GM12878 (cell line): ENCODE measurements around the gene CYYR1. TPM values are rescaled to one million over a fixed set of nuclear protein-coding genes. Genes with fewer than 3 reads are reported as not detected.

ENCODE experiments used
- ATAC-seq: fragments of 200-7000 bp; cut with Tn5 transposase; 3 replicates; pipeline ENCODE4 v1.9.1; 2020; ENCODE audit warnings: mild to moderate bottlenecking, moderate library complexity
- BruUV-seq: library from RNA; stranded (reverse); fragments of 400-500 nt; replicated peaks from 2 replicates; lab custom pipeline; 2021; lab: Mats Ljungman, UMichigan
- CTCF ChIA-PET: fragments of 300-600 bp; sonication (Branson Sonifier 250); formaldehyde crosslinking; extraction: SDS; loops from one replicate; lab custom pipeline; 2021; ENCODE audit warnings: inconsistent platforms; lab: Yijun Ruan, JAX
- POLR2A ChIA-PET: fragments of 350-600 bp; formaldehyde crosslinking; extraction: SDS; loops from one replicate; lab custom pipeline; 2021; ENCODE audit warnings: inconsistent platforms; lab: Charles Lee
- RAD21 ChIA-PET: fragments of 300-600 bp; sonication (Branson Sonifier 250); formaldehyde crosslinking; loops from one replicate; lab custom pipeline; 2023; ENCODE audit warnings: antibody characterized with exemption; ENCODE audit not compliant: unreplicated experiment; lab: Charles Lee
- SMC1A ChIA-PET: fragments of 300-600 bp; sonication (Branson Sonifier 250); formaldehyde crosslinking; loops from one replicate; lab custom pipeline; 2023; ENCODE audit not compliant: unreplicated experiment, uncharacterized antibody; lab: Charles Lee
- DNase-seq: peaks from one replicate; pipeline ENCODE4 v3.0.0-alpha.2; 2011; ENCODE audit warnings: low read depth, low spot score
- FAIRE-seq: peaks from 3 replicates; lab custom pipeline; 2011; peaks lifted over from hg19 to GRCh38; lab: Jason Lieb, UNC
- H2AFZ ChIP-seq: 2 replicates; pipeline ENCODE4 v1.6.0; 2011; ENCODE audit warnings: low read depth, low read length, control low read depth; ENCODE audit not compliant: control insufficient read depth
- H3K27ac ChIP-seq: 2 replicates; pipeline ENCODE4 v1.5.1; 2011; ENCODE audit warnings: control low read depth; ENCODE audit not compliant: control insufficient read depth, insufficient read depth
- H3K27me3 ChIP-seq, 2 experiments: replicated peaks in 1 of 2; 2 replicates each; pipeline versions ENCODE4 v1.6.0 to v1.6.1; 2011; ENCODE audit warnings: low read length in 1 of 2; ENCODE audit not compliant: control insufficient read depth in 2 of 2, insufficient read depth in 2 of 2
- H3K36me3 ChIP-seq, 2 experiments: 2 replicates each; pipeline ENCODE4 v1.5.1; 2011; ENCODE audit warnings: low read length in 1 of 2; ENCODE audit not compliant: control insufficient read depth in 2 of 2, insufficient read depth in 2 of 2
- H3K4me1 ChIP-seq: 2 replicates; pipeline ENCODE4 v1.6.1; 2011; ENCODE audit warnings: mild to moderate bottlenecking, low read length, moderate library complexity, mixed read lengths; ENCODE audit not compliant: control insufficient read depth, insufficient read depth
- H3K4me2 ChIP-seq: 2 replicates; pipeline ENCODE4 v1.6.0; 2011; ENCODE audit warnings: control low read depth; ENCODE audit not compliant: control insufficient read depth, insufficient read depth
- H3K4me3 ChIP-seq: fragments of 200-600 bp; sonication (generic); 2 replicates; pipeline ENCODE4 v1.5.1; 2016
- H3K79me2 ChIP-seq: 2 replicates; pipeline ENCODE4 v1.6.0; 2011; ENCODE audit warnings: low read length; ENCODE audit not compliant: control insufficient read depth, insufficient read depth
- H3K9ac ChIP-seq: 2 replicates; pipeline ENCODE4 v1.8.0; 2011; ENCODE audit warnings: low read length, control low read depth, mixed read lengths; ENCODE audit not compliant: control insufficient read depth, insufficient read depth
- H3K9me3 ChIP-seq: replicated peaks from 3 replicates; pipeline ENCODE4 v1.5.1; 2011; ENCODE audit warnings: mild to moderate bottlenecking, low read length; ENCODE audit not compliant: control insufficient read depth, insufficient read depth
- H4K20me1 ChIP-seq: 2 replicates; pipeline ENCODE4 v1.6.0; 2011; ENCODE audit not compliant: control insufficient read depth, insufficient read depth
- CEBPB ChIP-seq, 2 experiments: fragments of 150-350 bp in 1 of 2; IDR thresholded peaks; 2 replicates each; pipeline ENCODE4 v1.6.1; 2012 to 2014; ENCODE audit warnings: low read depth in 2 of 2, low read length in 2 of 2, borderline replicate concordance in 1 of 2, inconsistent platforms in 1 of 2
- FOXK2 ChIP-seq: fragments of 450-650 bp; IDR thresholded peaks from 2 replicates; pipeline ENCODE4 v1.6.1; 2017; ENCODE audit warnings: mild to moderate bottlenecking, moderate library complexity
- RCOR1 ChIP-seq: conservative IDR thresholded peaks from 2 replicates; pipeline ENCODE4 v1.6.1; 2012; ENCODE audit warnings: low read depth, low read length, improper control_type of control experiment
- RELA ChIP-seq: fragments of 450-650 bp; IDR thresholded peaks from 2 replicates; pipeline ENCODE4 v1.8.0; 2014; ENCODE audit warnings: borderline replicate concordance; ENCODE audit not compliant: partially characterized antibody
- WGBS: methylation state at CpG from one replicate; pipeline ENCODE4 v1.1.6; 2016; ENCODE audit warnings: low lambda C conversion rate; ENCODE audit not compliant: insufficient replicate concordance, insufficient coverage; ENCODE audit errors: missing lambda C conversion rate; 5-methylcytosine and 5-hydroxymethylcytosine counted together
- in situ Hi-C: fragments of 300-500 bp; cut with MboI; formaldehyde crosslinking; loops from 9 replicates; pipeline ENCODE4 v1.14.3; 2018; ENCODE audit warnings: mixed read lengths
- intact Hi-C: fragments of 100-400 bp; cut with micrococcal nuclease; formaldehyde crosslinking; loops from one replicate; pipeline ENCODE4 v1.14.2; 2022; ENCODE audit not compliant: unreplicated experiment
- polyA plus RNA-seq, 11 experiments: library from polyadenylated mRNA; depleted of rRNA in 4 of 11; unstranded in 6 of 11; stranded (reverse) in 5 of 11; fragments of >200 nt; fragmentation: Nextera tagmentation in 4 of 11; fragmentation: Illumina TruSeq in 1 of 11; extraction: Ambion mirVana in 4 of 11; extraction: Trizol in 1 of 11; gene quantifications; 1 replicate in 1 of 11; 2 replicates in 10 of 11; pipeline versions ENCODE4 v1.2.1 to v1.2.3, GENCODE V29; 2011 to 2016; ENCODE audit warnings: inconsistent platforms in 2 of 11, missing spikeins in 2 of 11, low read depth in 1 of 11
- total RNA-seq, 4 experiments: library from RNA; depleted of rRNA in 3 of 4; stranded (reverse); fragments of >200 nt in 3 of 4; fragmentation: Illumina TruSeq in 1 of 4; extraction: Trizol in 1 of 4; gene quantifications; 2 replicates each; pipeline versions ENCODE4 v1.2.1 to v1.2.3, GENCODE V29; 2013 to 2021
- TF ChIP-seq, protein P1 (sequence below): fragments of 450-650 bp; IDR thresholded peaks from 2 replicates; pipeline ENCODE4 v1.6.1; 2017; ENCODE audit warnings: low read depth, mild to moderate bottlenecking, moderate library complexity

The CYYR1 gene
- total and polyA plus RNA-seq, 10 of the 15 experiments (the other 5 are each of a cell fraction or from before 2014, with no cell fraction given) = 0.11 to 0.13 TPM; not detected in 8

DNA sequence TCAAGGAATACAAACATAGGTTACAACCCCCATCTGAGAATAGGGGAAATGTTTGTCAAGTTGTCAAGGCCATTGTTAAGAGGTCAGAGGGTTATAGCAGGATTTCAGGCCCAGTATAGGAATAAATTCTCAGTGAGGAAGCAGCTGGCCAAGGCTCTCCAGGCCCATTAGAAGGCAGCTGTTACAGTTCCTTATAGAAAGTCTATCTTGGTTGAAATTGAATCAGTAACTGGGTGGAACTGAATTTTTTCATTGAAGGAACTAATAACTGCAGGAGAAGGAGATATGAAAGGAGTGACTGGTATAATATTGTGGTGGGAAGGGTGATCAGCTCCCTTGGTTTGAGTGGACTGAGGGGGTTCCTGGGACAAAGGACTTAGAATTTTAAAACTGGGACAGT, 134.1 kb downstream of the CYYR1 start (continued):
- TF ChIP-seq, protein P1, sequence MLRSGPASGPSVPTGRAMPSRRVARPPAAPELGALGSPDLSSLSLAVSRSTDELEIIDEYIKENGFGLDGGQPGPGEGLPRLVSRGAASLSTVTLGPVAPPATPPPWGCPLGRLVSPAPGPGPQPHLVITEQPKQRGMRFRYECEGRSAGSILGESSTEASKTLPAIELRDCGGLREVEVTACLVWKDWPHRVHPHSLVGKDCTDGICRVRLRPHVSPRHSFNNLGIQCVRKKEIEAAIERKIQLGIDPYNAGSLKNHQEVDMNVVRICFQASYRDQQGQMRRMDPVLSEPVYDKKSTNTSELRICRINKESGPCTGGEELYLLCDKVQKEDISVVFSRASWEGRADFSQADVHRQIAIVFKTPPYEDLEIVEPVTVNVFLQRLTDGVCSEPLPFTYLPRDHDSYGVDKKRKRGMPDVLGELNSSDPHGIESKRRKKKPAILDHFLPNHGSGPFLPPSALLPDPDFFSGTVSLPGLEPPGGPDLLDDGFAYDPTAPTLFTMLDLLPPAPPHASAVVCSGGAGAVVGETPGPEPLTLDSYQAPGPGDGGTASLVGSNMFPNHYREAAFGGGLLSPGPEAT = no peak
- no peak for TF ChIP-seq RCOR1

DNA sequence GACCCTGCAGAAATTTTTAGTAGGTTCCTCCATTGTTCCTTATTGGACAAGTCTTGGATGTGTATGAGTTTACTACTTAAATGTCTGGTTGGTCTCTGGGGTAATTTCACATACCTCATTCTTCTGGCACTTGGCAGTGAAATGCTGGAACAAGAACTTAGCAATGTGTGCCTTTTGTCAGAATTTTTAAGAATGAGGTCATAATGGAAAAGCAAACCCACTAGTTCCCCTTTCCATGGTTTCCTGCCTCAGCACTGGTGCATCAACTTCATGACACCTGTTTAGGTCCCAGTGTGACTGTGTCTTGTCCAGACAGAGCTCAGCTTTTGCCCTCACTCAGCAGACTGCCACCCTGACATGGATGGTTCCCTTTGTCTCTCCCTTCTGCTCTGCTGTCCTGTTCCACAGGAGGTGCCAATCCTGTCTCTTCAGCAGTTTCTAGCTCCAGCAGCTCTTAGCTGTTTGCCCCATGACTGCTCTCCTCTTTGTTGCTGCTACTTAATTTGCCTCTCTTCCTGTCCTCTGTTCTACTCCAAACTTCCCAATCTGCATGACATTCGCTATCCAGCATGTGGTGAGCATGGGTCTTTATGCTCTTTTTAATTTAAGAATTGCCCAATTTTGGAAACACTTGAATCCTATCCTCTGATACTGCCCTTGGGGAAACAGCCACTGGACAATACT, 135.6 kb downstream of the CYYR1 start:
- 0% methylated on average over 1 of the region's 1 CpG for WGBS
- H3K36me3 ChIP-seq = no peaks in the 10 kb centered on the region
- no peak overlapping the region for H3K4me2 ChIP-seq
- intact Hi-C loops = no loop called here
- ATAC-seq = no peak
- BruUV-seq = no TSS peak
- H3K9ac ChIP-seq = no peak overlapping the region
- ChIA-PET RAD21 (no interaction called here), SMC1A (no interaction called here), POLR2A (no interaction called here), CTCF (no interaction called here)
- no peak overlapping the region for H2AFZ ChIP-seq
- H3K79me2 ChIP-seq = no peaks in the 10 kb centered on the region
- no peaks in the 10 kb centered on the region for H4K20me1 ChIP-seq
- in situ Hi-C loops = no loop called here
- no peak for FAIRE-seq
- no peaks in the 10 kb centered on the region for H3K27me3 ChIP-seq
- no peaks in the 10 kb centered on the region; the same call in 2 of the 3 replicates for H3K9me3 ChIP-seq
- H3K27ac ChIP-seq = no peak overlapping the region
- TF ChIP-seq FOXK2 (no peak), CEBPB (IDR thresholded peaks at IDR 0.05; ENCODE audit: borderline replicate concordance in 1 of 2, low read depth in 2 of 2, low read length in 2 of 2) (no peak), RELA (no peak)
- no peaks in the 10 kb centered on the region for H3K4me1 ChIP-seq
- DNase-seq = no peak
- no peak overlapping the region for H3K4me3 ChIP-seq
